HCT116 (cell line): ENCODE data around the gene CASK. TPM values are rescaled to one million over a fixed set of nuclear protein-coding genes. Genes with fewer than 3 reads are reported as not detected.

Experiments used
- ATAC-seq: fragments of 200-7000 bp; cut with Tn5 transposase; 2 replicates; pipeline ENCODE4 v1.9.1; 2020; ENCODE audit warnings: mild to moderate bottlenecking, moderate library complexity
- BruUV-seq: library from RNA; stranded (reverse); fragments of 400-500 nt; replicated peaks from 2 replicates; lab custom pipeline; 2021; lab: Mats Ljungman, UMichigan
- CTCF ChIA-PET: fragments of 300-600 bp; sonication (Branson Sonifier 250); formaldehyde crosslinking; loops from one replicate; lab custom pipeline; 2021; ENCODE audit warnings: antibody characterized with exemption; lab: Charles Lee
- POLR2A ChIA-PET: fragments of 300-600, 350-600 bp; sonication (Branson Sonifier 250); formaldehyde crosslinking; loops from one replicate; lab custom pipeline; 2021; ENCODE audit warnings: antibody characterized with exemption; lab: Charles Lee
- RAD21 ChIA-PET, 2 experiments: fragments of 300-600 bp; sonication (Branson Sonifier 250); formaldehyde crosslinking; loops; one replicate each; lab custom pipeline; 2023; ENCODE audit warnings: low total read pairs in 2 of 2; ENCODE audit not compliant: uncharacterized antibody in 2 of 2, unreplicated experiment in 2 of 2, low non-redundant PET in 1 of 2; lab: Charles Lee
- DNase-seq: peaks from one replicate; pipeline ENCODE4 v3.0.0-alpha.2; 2010; ENCODE audit warnings: low read depth, low spot score
- H2AFZ ChIP-seq: fragments of 200-600 bp; shearing (Covaris generic), sonication (generic); 2 replicates; pipeline ENCODE4 v1.6.1; 2017; ENCODE audit warnings: low read depth, mixed run types, mixed read lengths, antibody characterized with exemption, low read length; ENCODE audit not compliant: poor library complexity, severe bottlenecking
- H3K27ac ChIP-seq: 2 replicates; pipeline ENCODE4 v1.5.1; 2012; ENCODE audit warnings: low read depth, low read length
- H3K27me3 ChIP-seq: fragments of 200-600 bp; sonication (generic); 2 replicates; pipeline ENCODE4 v1.6.1; 2016; ENCODE audit warnings: mixed run types, low read length, mixed read lengths; ENCODE audit not compliant: insufficient read depth
- H3K36me3 ChIP-seq, 2 experiments: fragments of 200-500 bp in 1 of 2; fragments of 200-600 bp in 1 of 2; sonication (Bioruptor generic) in 1 of 2; sonication (generic) in 1 of 2; 2 replicates each; pipeline versions ENCODE4 v1.5.1 to v1.6.1; 2014 to 2016; ENCODE audit warnings: low read length in 2 of 2, inconsistent platforms in 1 of 2, mixed read lengths in 1 of 2, mixed run types in 1 of 2; ENCODE audit not compliant: insufficient read depth in 2 of 2, control insufficient read depth in 1 of 2
- H3K4me1 ChIP-seq, 2 experiments: fragments of 200-600 bp in 1 of 2; sonication (generic) in 1 of 2; 2 replicates each; pipeline versions ENCODE4 v1.5.1 to v1.6.1; 2012 to 2017; ENCODE audit warnings: low read length in 2 of 2, inconsistent platforms in 1 of 2, mild to moderate bottlenecking in 1 of 2, mixed read lengths in 1 of 2, mixed run types in 1 of 2, moderate library complexity in 1 of 2; ENCODE audit not compliant: insufficient read depth in 2 of 2, control insufficient read depth in 1 of 2
- H3K4me2 ChIP-seq: fragments of 200-600 bp; sonication (generic); 2 replicates; pipeline ENCODE4 v1.6.1; 2017; ENCODE audit warnings: mixed run types, low read length, mixed read lengths
- H3K4me3 ChIP-seq, 2 experiments: fragments of 200-600 bp in 1 of 2; sonication (generic) in 1 of 2; replicated peaks in 1 of 2; 2 replicates each; pipeline ENCODE4 v1.5.1; 2011 to 2016; ENCODE audit warnings: low read length in 2 of 2, control low read depth in 1 of 2, low read depth in 1 of 2, mild to moderate bottlenecking in 1 of 2, mixed read lengths in 1 of 2, mixed run types in 1 of 2
- H3K79me2 ChIP-seq: fragments of 200-600 bp; sonication (generic); 2 replicates; pipeline ENCODE4 v1.6.1; 2017; ENCODE audit warnings: mild to moderate bottlenecking, mixed run types, low read length, moderate library complexity, mixed read lengths; ENCODE audit not compliant: insufficient read depth
- H3K9ac ChIP-seq: fragments of 200-600 bp; sonication (generic); 2 replicates; pipeline ENCODE4 v1.6.1; 2016; ENCODE audit warnings: low read length, mixed read lengths
- H3K9me2 ChIP-seq: fragments of 200-600 bp; sonication (generic), shearing (Covaris generic); 2 replicates; pipeline ENCODE4 v1.6.1; 2017; ENCODE audit warnings: mixed run types, mild to moderate bottlenecking, moderate library complexity; ENCODE audit not compliant: insufficient read depth
- H3K9me3 ChIP-seq, 2 experiments: fragments of 200-500 bp in 1 of 2; fragments of 200-600 bp in 1 of 2; sonication (Bioruptor generic) in 1 of 2; sonication (generic) in 1 of 2; 2 replicates each; pipeline ENCODE4 v1.6.1; 2014 to 2017; ENCODE audit warnings: low read length in 2 of 2, mixed read lengths in 2 of 2, inconsistent platforms in 1 of 2, low read depth in 1 of 2, mild to moderate bottlenecking in 1 of 2, mixed run types in 1 of 2, moderate library complexity in 1 of 2; ENCODE audit not compliant: control insufficient read depth in 1 of 2, insufficient read depth in 1 of 2
- H4K20me1 ChIP-seq: fragments of 200-600 bp; sonication (generic), shearing (Covaris generic); 2 replicates; pipeline ENCODE4 v1.6.1; 2017; ENCODE audit warnings: mixed run types, mild to moderate bottlenecking, moderate library complexity; ENCODE audit not compliant: insufficient read depth
- CEBPB ChIP-seq: IDR thresholded peaks from 2 replicates; pipeline ENCODE4 v1.6.1; 2012; ENCODE audit warnings: low read depth
- CTCF ChIP-seq, 3 experiments: fragments of 200-600 bp in 1 of 3; sonication (generic) in 1 of 3; IDR thresholded peaks in 2 of 3; conservative IDR thresholded peaks in 1 of 3; 2 replicates each; pipeline ENCODE4 v1.5.1; 2012 to 2017; ENCODE audit warnings: low read depth in 2 of 3, low read length in 2 of 3, antibody characterized with exemption in 1 of 3, borderline replicate concordance in 1 of 3, control low read depth in 1 of 3, mild to moderate bottlenecking in 1 of 3, mixed read lengths in 1 of 3, mixed run types in 1 of 3, moderate library complexity in 1 of 3; ENCODE audit not compliant: insufficient read depth in 1 of 3
- FOSL1 ChIP-seq: IDR thresholded peaks from 2 replicates; pipeline ENCODE4 v1.6.1; 2012; ENCODE audit warnings: low read depth
- JUND ChIP-seq: IDR thresholded peaks from 2 replicates; pipeline ENCODE4 v1.6.1; 2012
- SP1 ChIP-seq: IDR thresholded peaks from 2 replicates; pipeline ENCODE4 v1.6.1; 2012; ENCODE audit warnings: low read depth
- intact Hi-C: fragments of 100-400 bp; cut with micrococcal nuclease; formaldehyde crosslinking; loops from 2 replicates; pipeline ENCODE4 v1.10.0; 2022
- total RNA-seq: library from RNA; stranded (reverse); gene quantifications from one replicate; pipeline ENCODE4 v1.2.1, GENCODE V29; 2021; ENCODE audit not compliant: unreplicated experiment

Gene CASK
- total RNA-seq, 1 experiment from 2014 or later, result 39.0 TPM

DNA sequence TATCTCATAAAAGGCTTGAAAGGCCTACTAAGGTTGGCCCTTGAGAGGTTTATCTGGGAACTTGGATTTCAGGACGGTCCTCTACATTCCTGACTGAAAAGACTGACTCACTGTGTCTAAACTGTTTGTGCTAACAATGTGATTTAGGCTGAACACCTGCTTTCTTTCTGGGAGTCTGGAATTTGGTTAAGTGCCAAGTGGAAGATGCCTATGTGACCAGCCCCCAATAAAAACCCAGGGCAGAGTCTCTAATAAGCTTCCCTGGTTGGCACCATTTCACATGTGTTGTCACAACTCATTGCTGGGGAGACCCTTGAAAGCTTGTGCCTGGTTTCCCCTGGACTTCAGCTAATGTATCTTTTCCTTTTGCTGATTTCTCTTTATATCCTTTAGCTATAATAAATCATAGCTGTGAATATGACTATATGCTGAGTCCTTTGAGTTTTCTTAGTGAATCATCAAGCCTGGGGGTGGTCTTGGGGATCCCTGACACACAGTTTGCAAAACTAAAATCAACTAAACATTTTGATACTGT lies 144.3 kb downstream of the CASK start:
- Histone ChIP-seq H4K20me1 (no peaks in the 10 kb centered on the region), H3K9me2 (no peaks in the 10 kb centered on the region), H3K4me3 (no peak overlapping the region), H3K27ac (peak overlapping the region; percentile 31; the same call in 1 of the 2 replicates), H3K9me3 (no peaks in the 10 kb centered on the region), H3K9ac (no peak overlapping the region), H3K79me2 (no peaks in the 10 kb centered on the region), H3K36me3 (no peaks in the 10 kb centered on the region), H3K4me1 (peaks cover 6 to 12% of the 10 kb centered on the region in 2 experiments; a peak in 3 of 4 replicates), H2AFZ (no peak overlapping the region), H3K4me2 (peak overlapping the region; percentile 49), H3K27me3 (no peaks in the 10 kb centered on the region)
- no peak for TF ChIP-seq CTCF (IDR thresholded peaks at IDR 0.05 in 2 of 3, conservative IDR thresholded peaks at IDR 0.05 in 1 of 3; ENCODE audit: borderline replicate concordance in 1 of 3, insufficient read depth in 1 of 3, low read depth in 2 of 3, low read length in 2 of 3)
- TF ChIP-seq JUND, result peak; percentile 51
- 0 out of 2 replicates have a peak, but pooled peaks have one; percentile 23 for TF ChIP-seq SP1
- peak; percentile 73 for TF ChIP-seq FOSL1
- ChIA-PET POLR2A (no interaction called here), RAD21 (no interaction called here), CTCF (interaction anchor here (0.6 kb wide), 1 partner anchor 30 kb away, joined by 3 read pairs; no protein-coding TSS in a partner anchor)
- DNase-seq (peak; percentile 47), ATAC-seq (peak; percentile 70)
- no TSS peak for BruUV-seq
- intact Hi-C loops, result no loop called here

DNA sequence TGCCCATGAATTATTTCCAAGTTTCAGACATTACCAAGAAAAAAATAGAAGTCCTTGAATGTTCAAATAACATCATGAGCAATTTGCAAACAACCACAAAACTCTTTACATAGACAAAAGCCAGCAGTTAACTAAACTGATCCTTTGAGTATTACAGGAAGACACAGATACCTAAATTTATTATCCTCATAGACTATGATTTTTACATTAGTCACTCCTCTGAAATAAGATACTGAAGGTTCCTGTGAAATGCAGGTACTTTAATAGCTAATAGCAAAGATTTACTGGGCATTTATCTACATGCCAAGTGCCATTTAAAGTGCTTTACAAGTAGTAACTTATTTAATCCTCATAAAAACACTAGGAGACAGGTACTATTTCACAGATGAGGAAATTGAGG lies 161.7 kb downstream of the CASK start:
- BruUV-seq, result no TSS peak
- ChIA-PET POLR2A (no interaction called here), RAD21 (no interaction called here), CTCF (no interaction called here)
- no peak overlapping the region for H3K4me3 ChIP-seq
- H3K9ac ChIP-seq, result no peak overlapping the region
- H3K36me3 ChIP-seq, result no peaks in the 10 kb centered on the region
- TF ChIP-seq CEBPB (no peak), SP1 (no peak)
- no peak overlapping the region for H2AFZ ChIP-seq
- no peaks in the 10 kb centered on the region for H4K20me1 ChIP-seq
- H3K9me3 ChIP-seq, result no peaks in the 10 kb centered on the region
- no peak overlapping the region for H3K4me2 ChIP-seq
- ATAC-seq (no peak), DNase-seq (no peak)
- no peaks in the 10 kb centered on the region for H3K4me1 ChIP-seq
- intact Hi-C loops, result loop anchor here (2.0 kb wide), 1 partner anchor 203 kb away; no protein-coding TSS in a partner anchor
- H3K9me2 ChIP-seq, result no peaks in the 10 kb centered on the region
- no peaks in the 10 kb centered on the region for H3K27me3 ChIP-seq
- H3K27ac ChIP-seq, result no peak overlapping the region
- no peaks in the 10 kb centered on the region for H3K79me2 ChIP-seq
